Cardiac fibroblast (primary cell): ENCODE measurements around the gene PLCB4.
A peak's percentile ranks its signal among the peaks of the same experiment; 100 is the strongest.

Experiments used
- DNase-seq, 2 donors: peaks; one replicate each; pipeline versions ENCODE4 v3.0.0 to v3.0.0-alpha.2; 2010; ENCODE audit warnings: low read depth in 2 of 2
- H3K4me3 ChIP-seq, 2 donors: replicated peaks in 1 of 2; 1 replicate in 1 of 2; 2 replicates in 1 of 2; pipeline ENCODE4 v1.5.1; 2011; ENCODE audit warnings: low read depth in 2 of 2, low read length in 2 of 2, mild to moderate bottlenecking in 2 of 2, moderate library complexity in 1 of 2
- CTCF ChIP-seq: IDR thresholded peaks from one replicate; pipeline ENCODE4 v1.5.1; 2011; ENCODE audit warnings: low read depth, mild to moderate bottlenecking, low read length, inconsistent platforms

Gene PLCB4

DNA sequence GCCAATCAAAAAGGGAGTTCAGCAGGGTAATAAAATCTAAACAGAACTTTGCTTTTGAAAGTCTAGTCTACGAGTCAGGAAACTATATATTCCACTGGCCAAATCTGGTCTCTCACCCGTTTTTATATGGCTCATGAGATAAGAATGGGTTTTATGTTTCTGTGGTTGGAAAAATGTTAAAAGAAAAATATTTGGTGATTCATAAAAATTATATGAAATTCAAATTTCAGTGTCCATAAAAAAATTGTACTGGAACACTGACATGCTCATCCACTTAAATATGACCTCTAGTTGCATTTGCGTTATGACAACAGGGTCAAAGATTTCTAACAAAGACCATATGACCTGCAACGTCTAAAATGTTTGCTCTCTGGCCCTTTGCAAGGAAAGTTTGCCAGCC lies 423.2 kb downstream of the PLCB4 start:
- no peak overlapping the region for H3K4me3 ChIP-seq
- DNase-seq = no peak
- no peak for TF ChIP-seq CTCF

- DNase-seq = no peak
- no peak overlapping the region for H3K4me3 ChIP-seq
- TF ChIP-seq CTCF = no peak
These were observed 424.9 kb downstream of the PLCB4 start for GRCh38 chr20:9493803-9494202.

DNA sequence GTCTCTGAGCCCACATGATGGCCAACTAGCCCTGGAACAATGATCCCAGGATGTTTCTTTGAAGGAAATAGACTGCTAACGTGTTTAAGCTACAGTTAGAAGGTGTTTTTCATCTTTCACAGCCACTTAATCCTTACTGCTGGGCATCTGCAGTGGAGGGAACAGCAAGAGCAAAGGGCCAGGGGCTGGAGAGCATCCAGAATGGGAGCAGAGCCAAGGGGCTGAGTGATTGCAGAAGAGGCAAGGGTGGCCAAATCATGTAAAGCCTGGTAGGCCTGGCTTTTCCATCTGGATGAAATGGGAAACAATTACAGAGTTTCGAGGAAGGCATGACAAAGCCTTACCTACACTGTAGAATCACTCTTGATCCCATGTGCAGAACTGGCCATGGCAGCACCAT lies 426.8 kb downstream of the PLCB4 start:
- no peak for DNase-seq
- no peak overlapping the region for H3K4me3 ChIP-seq

DNA sequence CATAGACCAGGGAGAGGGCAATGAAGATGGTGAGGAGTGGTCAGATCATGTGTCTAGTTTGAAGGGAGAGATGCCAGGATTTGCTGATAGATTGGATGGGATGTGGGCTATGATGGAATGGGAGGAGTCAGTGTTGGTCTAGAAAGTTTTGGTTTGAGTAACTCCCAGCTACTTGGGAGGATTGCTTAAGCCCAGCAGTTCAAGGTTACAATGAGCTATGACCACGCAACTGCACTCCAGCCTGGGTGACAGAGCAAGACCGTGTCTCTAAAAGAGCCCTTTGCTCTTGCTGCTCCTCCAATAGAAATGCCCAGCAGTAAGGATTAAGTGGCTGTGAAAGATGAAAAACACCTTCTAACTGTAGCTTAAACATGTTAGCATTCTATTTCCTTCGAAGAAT lies 427.3 kb downstream of the PLCB4 start:
- H3K4me3 ChIP-seq = no peak overlapping the region
- no peak for DNase-seq
- no peak for TF ChIP-seq CTCF

More for the DNA sequence above, 426.8 kb downstream of the PLCB4 start:
- TF ChIP-seq CTCF = no peak

GRCh38 chr20:9498322-9498721 lies 429.4 kb downstream of the PLCB4 start:
- peak in 1 of 2 donors; percentile 33 for DNase-seq
- no peak for TF ChIP-seq CTCF
- H3K4me3 ChIP-seq = no peak overlapping the region

DNA sequence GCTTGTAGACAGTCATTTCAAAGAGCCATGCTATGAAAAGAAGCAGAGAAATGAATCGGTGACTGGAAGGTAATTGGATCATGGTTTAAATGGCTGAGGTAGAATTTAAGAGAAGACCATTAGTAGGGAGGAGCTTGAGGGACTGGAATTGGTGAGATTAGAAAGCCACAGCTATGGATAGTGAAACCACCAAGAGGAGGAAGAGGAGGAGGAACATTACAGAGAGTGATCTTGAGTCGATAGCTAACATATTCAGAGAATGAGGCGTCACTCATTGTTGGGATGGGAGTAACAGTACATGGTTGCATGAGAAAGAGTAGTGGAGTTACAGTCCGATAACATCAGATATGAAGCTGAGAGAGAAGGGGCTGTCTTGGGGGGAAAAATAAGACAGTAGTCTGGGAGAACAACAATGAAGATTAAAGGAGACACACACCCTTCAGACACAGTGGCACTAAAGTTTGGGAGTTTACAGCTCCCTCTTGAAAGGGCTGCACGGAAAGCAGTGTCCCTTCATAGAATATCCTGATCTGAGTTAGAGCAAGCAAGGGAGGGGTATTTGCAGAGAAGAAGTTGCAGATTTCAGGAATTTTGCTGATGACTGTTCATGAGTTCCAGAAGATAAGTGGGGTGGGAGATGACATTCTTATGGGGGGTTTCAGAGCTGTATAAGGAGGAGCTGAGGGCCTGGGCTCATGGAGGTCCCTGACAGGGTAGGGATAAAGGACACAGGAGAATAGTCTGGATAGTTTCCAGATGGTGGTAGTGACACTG lies 430.4 kb downstream of the PLCB4 start:
- H3K4me3 ChIP-seq = no peak overlapping the region
- no peak for TF ChIP-seq CTCF
- no peak for DNase-seq

GRCh38 chr20:9500121-9500520 lies 431.2 kb downstream of the PLCB4 start:
- DNase-seq = no peak
- TF ChIP-seq CTCF = no peak
- no peak overlapping the region for H3K4me3 ChIP-seq
